HepG2 (cell line): ENCODE results near the gene RAC3. TPM values are rescaled to one million over a fixed set of nuclear protein-coding genes. Genes with fewer than 3 reads are reported as not detected.

Source experiments
- ARNT2 ChIP-seq: sonication (generic); formaldehyde crosslinking; IDR thresholded peaks from 2 replicates; pipeline ENCODE4 v1.8.0; 2022; ENCODE audit warnings: mild to moderate bottlenecking, low read depth, missing genetic modification reagents, moderate library complexity
- CEBPB ChIP-seq: IDR thresholded peaks from 2 replicates; pipeline ENCODE4 v1.6.1; 2011; ENCODE audit warnings: low read depth, low read length, improper control_type of control experiment, borderline replicate concordance
- FLYWCH1 ChIP-seq: sonication (generic); formaldehyde crosslinking; IDR thresholded peaks from 2 replicates; pipeline ENCODE4 v1.8.1; 2023; ENCODE audit warnings: mild to moderate bottlenecking, missing genetic modification reagents
- FOSL2 ChIP-seq: sonication (generic); formaldehyde crosslinking; IDR thresholded peaks from 2 replicates; pipeline ENCODE4 v1.4.0; 2020; ENCODE audit warnings: missing genetic modification reagents
- FOXA3 ChIP-seq: IDR thresholded peaks from 2 replicates; pipeline ENCODE4 v1.6.1; 2016; ENCODE audit warnings: missing genetic modification reagents, missing compliant biosample characterization
- HNF4A ChIP-seq: sonication (generic); formaldehyde crosslinking; IDR thresholded peaks from 2 replicates; pipeline ENCODE4 v1.4.0; 2020; ENCODE audit warnings: missing genetic modification reagents
- IRF9 ChIP-seq: sonication (generic); formaldehyde crosslinking; IDR thresholded peaks from 2 replicates; pipeline ENCODE4 v1.8.0; 2022; ENCODE audit warnings: missing genetic modification reagents, mild to moderate bottlenecking, borderline replicate concordance
- KAT7 ChIP-seq: IDR thresholded peaks from 2 replicates; pipeline ENCODE4 v1.6.1; 2018; ENCODE audit warnings: borderline replicate concordance, missing compliant biosample characterization
- KDM2A ChIP-seq: sonication (generic); formaldehyde crosslinking; IDR thresholded peaks from 2 replicates; pipeline ENCODE4 v1.4.0; 2020; ENCODE audit warnings: low read depth, missing genetic modification reagents, borderline replicate concordance
- KLF13 ChIP-seq: sonication (generic); formaldehyde crosslinking; IDR thresholded peaks from 2 replicates; pipeline ENCODE4 v1.4.0; 2020; ENCODE audit warnings: mild to moderate bottlenecking, missing genetic modification reagents
- NFE2L2 ChIP-seq: fragments of 150-350 bp; IDR thresholded peaks from 2 replicates; pipeline ENCODE4 v1.6.1; 2014; ENCODE audit warnings: low read length
- RAD51 ChIP-seq: fragments of 450-650 bp; IDR thresholded peaks from 2 replicates; pipeline ENCODE4 v1.6.1; 2016; ENCODE audit warnings: borderline replicate concordance
- SKI ChIP-seq: fragments of 450-650 bp; IDR thresholded peaks from one replicate; pipeline ENCODE4 v1.6.1; 2018; ENCODE audit warnings: mild to moderate bottlenecking; ENCODE audit not compliant: partially characterized antibody
- SMAD3 ChIP-seq: sonication (generic); formaldehyde crosslinking; IDR thresholded peaks from 2 replicates; pipeline ENCODE4 v1.4.0; 2020; ENCODE audit warnings: missing genetic modification reagents
- SMC3 ChIP-seq: IDR thresholded peaks from 2 replicates; pipeline ENCODE4 v1.6.1; 2011; ENCODE audit warnings: low read length, improper control_type of control experiment
- SP1 ChIP-seq, 2 experiments: fragments of 450-650 bp in 1 of 2; sonication (generic) in 1 of 2; formaldehyde crosslinking in 1 of 2; IDR thresholded peaks; 2 replicates each; pipeline versions ENCODE4 v1.4.0 to v1.6.1; 2016 to 2020; ENCODE audit warnings: missing genetic modification reagents in 1 of 2
- SRF ChIP-seq: IDR thresholded peaks from 2 replicates; pipeline ENCODE4 v1.6.1; 2011; ENCODE audit warnings: mild to moderate bottlenecking, low read depth, low read length, moderate library complexity
- TFDP1 ChIP-seq: IDR thresholded peaks from 2 replicates; pipeline ENCODE4 v1.6.1; 2016; ENCODE audit warnings: missing compliant biosample characterization, missing genetic modification reagents, borderline replicate concordance
- polyA plus RNA-seq, 8 experiments: library from polyadenylated mRNA; depleted of rRNA in 3 of 8; stranded (reverse) in 7 of 8; unstranded in 1 of 8; fragments of >200 nt; fragmentation: Illumina TruSeq in 4 of 8; extraction: Trizol in 4 of 8; gene quantifications; 2 replicates each; pipeline versions ENCODE4 v1.2.1 to v1.2.3, GENCODE V29; 2011 to 2016; ENCODE audit warnings: low read depth in 4 of 8, missing spikeins in 1 of 8, mixed read lengths in 1 of 8; ENCODE audit not compliant: insufficient read depth in 1 of 8
- total RNA-seq, 5 experiments: library from RNA; depleted of rRNA; stranded (reverse); fragments of >200 nt; fragmentation: Illumina TruSeq; extraction: Trizol; gene quantifications; 2 replicates each; pipeline ENCODE4 v1.2.3, GENCODE V29; 2016; ENCODE audit warnings: low read depth in 1 of 5
- TF ChIP-seq, protein P1 (sequence below): sonication (generic); formaldehyde crosslinking; IDR thresholded peaks from 2 replicates; pipeline ENCODE4 v1.4.0; 2020; ENCODE audit warnings: low read depth, missing genetic modification reagents
- TF ChIP-seq, protein P2 (sequence below): sonication (generic); formaldehyde crosslinking; IDR thresholded peaks from 2 replicates; pipeline ENCODE4 v1.4.0; 2020; ENCODE audit warnings: missing genetic modification reagents, mild to moderate bottlenecking, borderline replicate concordance

The RAC3 gene
- total and polyA plus RNA-seq, 2 of the 13 experiments (the other 11 are each of a cell fraction or from before 2014, with no cell fraction given) = 10.5 to 21.3 TPM

- TF ChIP-seq, protein P1, sequence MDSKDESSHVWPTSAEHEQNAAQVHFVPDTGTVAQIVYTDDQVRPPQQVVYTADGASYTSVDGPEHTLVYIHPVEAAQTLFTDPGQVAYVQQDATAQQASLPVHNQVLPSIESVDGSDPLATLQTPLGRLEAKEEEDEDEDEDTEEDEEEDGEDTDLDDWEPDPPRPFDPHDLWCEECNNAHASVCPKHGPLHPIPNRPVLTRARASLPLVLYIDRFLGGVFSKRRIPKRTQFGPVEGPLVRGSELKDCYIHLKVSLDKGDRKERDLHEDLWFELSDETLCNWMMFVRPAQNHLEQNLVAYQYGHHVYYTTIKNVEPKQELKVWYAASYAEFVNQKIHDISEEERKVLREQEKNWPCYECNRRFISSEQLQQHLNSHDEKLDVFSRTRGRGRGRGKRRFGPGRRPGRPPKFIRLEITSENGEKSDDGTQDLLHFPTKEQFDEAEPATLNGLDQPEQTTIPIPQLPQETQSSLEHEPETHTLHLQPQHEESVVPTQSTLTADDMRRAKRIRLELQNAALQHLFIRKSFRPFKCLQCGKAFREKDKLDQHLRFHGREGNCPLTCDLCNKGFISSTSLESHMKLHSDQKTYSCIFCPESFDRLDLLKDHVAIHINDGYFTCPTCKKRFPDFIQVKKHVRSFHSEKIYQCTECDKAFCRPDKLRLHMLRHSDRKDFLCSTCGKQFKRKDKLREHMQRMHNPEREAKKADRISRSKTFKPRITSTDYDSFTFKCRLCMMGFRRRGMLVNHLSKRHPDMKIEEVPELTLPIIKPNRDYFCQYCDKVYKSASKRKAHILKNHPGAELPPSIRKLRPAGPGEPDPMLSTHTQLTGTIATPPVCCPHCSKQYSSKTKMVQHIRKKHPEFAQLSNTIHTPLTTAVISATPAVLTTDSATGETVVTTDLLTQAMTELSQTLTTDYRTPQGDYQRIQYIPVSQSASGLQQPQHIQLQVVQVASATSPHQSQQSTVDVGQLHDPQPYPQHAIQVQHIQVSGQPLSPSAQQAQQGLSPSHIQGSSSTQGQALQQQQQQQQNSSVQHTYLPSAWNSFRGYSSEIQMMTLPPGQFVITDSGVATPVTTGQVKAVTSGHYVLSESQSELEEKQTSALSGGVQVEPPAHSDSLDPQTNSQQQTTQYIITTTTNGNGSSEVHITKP (CRISPR knock-in tag) = peak; percentile 93
- TF ChIP-seq, protein P2, sequence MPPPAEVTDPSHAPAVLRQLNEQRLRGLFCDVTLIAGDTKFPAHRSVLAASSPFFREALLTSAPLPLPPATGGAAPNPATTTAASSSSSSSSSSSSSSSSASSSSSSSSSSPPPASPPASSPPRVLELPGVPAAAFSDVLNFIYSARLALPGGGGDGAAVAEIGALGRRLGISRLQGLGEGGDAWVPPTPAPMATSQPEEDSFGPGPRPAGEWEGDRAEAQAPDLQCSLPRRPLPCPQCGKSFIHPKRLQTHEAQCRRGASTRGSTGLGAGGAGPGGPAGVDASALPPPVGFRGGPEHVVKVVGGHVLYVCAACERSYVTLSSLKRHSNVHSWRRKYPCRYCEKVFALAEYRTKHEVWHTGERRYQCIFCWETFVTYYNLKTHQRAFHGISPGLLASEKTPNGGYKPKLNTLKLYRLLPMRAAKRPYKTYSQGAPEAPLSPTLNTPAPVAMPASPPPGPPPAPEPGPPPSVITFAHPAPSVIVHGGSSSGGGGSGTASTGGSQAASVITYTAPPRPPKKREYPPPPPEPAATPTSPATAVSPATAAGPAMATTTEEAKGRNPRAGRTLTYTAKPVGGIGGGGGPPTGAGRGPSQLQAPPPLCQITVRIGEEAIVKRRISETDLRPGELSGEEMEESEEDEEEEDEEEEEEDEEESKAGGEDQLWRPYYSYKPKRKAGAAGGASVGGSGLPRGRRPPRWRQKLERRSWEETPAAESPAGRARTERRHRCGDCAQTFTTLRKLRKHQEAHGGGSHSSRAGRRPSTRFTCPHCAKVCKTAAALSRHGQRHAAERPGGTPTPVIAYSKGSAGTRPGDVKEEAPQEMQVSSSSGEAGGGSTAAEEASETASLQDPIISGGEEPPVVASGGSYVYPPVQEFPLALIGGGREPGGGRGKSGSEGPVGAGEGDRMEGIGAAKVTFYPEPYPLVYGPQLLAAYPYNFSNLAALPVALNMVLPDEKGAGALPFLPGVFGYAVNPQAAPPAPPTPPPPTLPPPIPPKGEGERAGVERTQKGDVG = peak; percentile 79; the same call in 1 of the 2 replicates
- TF ChIP-seq TFDP1 (CRISPR knock-in tag) = peak; percentile 93
- no peak for TF ChIP-seq SP1 (IDR thresholded peaks at IDR 0.05)
- peak; percentile 79 for TF ChIP-seq SP1 (CRISPR knock-in tag; IDR thresholded peaks at IDR 0.05)
- peak; percentile 38; the same call in 1 of the 2 replicates for TF ChIP-seq KAT7
- peak; percentile 81 for TF ChIP-seq KDM2A (CRISPR knock-in tag)
- no peak for TF ChIP-seq CEBPB
- peak; percentile 93 for TF ChIP-seq ARNT2
- 0 out of 2 replicates have a peak, but pooled peaks have one; percentile 4 for TF ChIP-seq FLYWCH1 (CRISPR knock-in tag)
- TF ChIP-seq FOXA3 = peak; percentile 75
- TF ChIP-seq HNF4A = peak; percentile 61
- TF ChIP-seq FOSL2 (CRISPR knock-in tag) = peak; percentile 85
- no peak for TF ChIP-seq IRF9 (CRISPR knock-in tag)
- TF ChIP-seq RAD51 = no peak
- TF ChIP-seq SKI = peak; percentile 99
- TF ChIP-seq SMAD3 (CRISPR knock-in tag) = peak; percentile 97
- TF ChIP-seq SMC3 = peak; percentile 40; the same call in 1 of the 2 replicates
- no peak; the same call in none of the 2 replicates for TF ChIP-seq NFE2L2
- TF ChIP-seq KLF13 (CRISPR knock-in tag) = no peak; the same call in 1 of the 2 replicates
- no peak for TF ChIP-seq SRF
Measured at GRCh38 chr17:81991684-81992305, 39.7 kb upstream of the RAC3 start (continued).
